ENCODE data around the gene TMEM11.

DNA sequence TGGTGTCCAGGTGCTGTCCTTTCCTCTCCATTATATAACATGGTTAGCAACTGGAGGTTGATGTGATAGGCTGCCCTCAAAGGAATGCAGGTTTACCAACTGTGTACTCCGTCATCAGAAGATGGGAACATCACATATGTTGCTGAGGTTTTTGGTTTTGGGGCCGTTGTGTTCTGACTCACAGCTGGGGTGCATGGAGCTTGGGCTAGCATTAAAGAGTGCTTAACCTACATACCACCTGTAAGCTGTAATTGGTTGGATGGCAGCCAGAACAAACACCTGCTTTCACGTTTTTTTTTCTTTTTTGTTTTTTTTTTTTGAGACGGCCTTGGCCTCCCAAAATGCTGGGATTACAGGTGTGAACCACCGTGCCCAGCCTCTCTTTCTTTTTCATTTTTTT is 20.9 kb downstream of the TMEM11 start:
- TF ChIP-seq, protein P1, sequence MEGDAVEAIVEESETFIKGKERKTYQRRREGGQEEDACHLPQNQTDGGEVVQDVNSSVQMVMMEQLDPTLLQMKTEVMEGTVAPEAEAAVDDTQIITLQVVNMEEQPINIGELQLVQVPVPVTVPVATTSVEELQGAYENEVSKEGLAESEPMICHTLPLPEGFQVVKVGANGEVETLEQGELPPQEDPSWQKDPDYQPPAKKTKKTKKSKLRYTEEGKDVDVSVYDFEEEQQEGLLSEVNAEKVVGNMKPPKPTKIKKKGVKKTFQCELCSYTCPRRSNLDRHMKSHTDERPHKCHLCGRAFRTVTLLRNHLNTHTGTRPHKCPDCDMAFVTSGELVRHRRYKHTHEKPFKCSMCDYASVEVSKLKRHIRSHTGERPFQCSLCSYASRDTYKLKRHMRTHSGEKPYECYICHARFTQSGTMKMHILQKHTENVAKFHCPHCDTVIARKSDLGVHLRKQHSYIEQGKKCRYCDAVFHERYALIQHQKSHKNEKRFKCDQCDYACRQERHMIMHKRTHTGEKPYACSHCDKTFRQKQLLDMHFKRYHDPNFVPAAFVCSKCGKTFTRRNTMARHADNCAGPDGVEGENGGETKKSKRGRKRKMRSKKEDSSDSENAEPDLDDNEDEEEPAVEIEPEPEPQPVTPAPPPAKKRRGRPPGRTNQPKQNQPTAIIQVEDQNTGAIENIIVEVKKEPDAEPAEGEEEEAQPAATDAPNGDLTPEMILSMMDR (conservative IDR thresholded peaks at IDR 0.05; ENCODE audit: low read length), result no peak
- no peak for TF ChIP-seq EZH2phosphoT487 (IDR thresholded peaks at IDR 0.05; ENCODE audit: borderline replicate concordance, low read depth, low read length)
